NT2/D1 (cell line): ENCODE measurements around the gene PPP1R7.

Experiments used
- DNase-seq: peaks from one replicate; pipeline ENCODE4 v3.0.0-alpha.2; 2011; ENCODE audit warnings: low read depth, low spot score
- H3K27me3 ChIP-seq: 2 replicates; pipeline ENCODE4 v1.6.0; 2011; ENCODE audit warnings: mild to moderate bottlenecking; ENCODE audit not compliant: insufficient read length, insufficient read depth
- H3K36me3 ChIP-seq: 2 replicates; pipeline ENCODE4 v1.6.1; 2011; ENCODE audit warnings: mild to moderate bottlenecking, low read length, mixed read lengths; ENCODE audit not compliant: insufficient read depth, insufficient read length
- H3K4me1 ChIP-seq: 2 replicates; pipeline ENCODE4 v1.5.1; 2011; ENCODE audit not compliant: insufficient read depth, insufficient read length
- H3K4me3 ChIP-seq: 2 replicates; pipeline ENCODE4 v1.5.1; 2011; ENCODE audit warnings: low read depth; ENCODE audit not compliant: insufficient read length
- H3K9ac ChIP-seq: 2 replicates; pipeline ENCODE4 v1.6.0; 2011; ENCODE audit warnings: low read depth; ENCODE audit not compliant: insufficient read length
- H3K9me3 ChIP-seq: 2 replicates; pipeline ENCODE4 v1.5.1; 2011; ENCODE audit warnings: mild to moderate bottlenecking, low read length; ENCODE audit not compliant: insufficient read depth
- SUZ12 ChIP-seq: IDR thresholded peaks from 2 replicates; pipeline ENCODE4 v1.6.1; 2011; ENCODE audit not compliant: insufficient read length, insufficient read depth; ENCODE audit errors: extremely low read depth
- YY1 ChIP-seq: IDR thresholded peaks from 2 replicates; pipeline ENCODE4 v1.6.1; 2011; ENCODE audit not compliant: insufficient read length, insufficient read depth
- ZNF274 ChIP-seq: IDR thresholded peaks from 2 replicates; pipeline ENCODE4 v1.6.1; 2011; ENCODE audit warnings: mild to moderate bottlenecking, low read depth, low read length

Gene PPP1R7

DNA sequence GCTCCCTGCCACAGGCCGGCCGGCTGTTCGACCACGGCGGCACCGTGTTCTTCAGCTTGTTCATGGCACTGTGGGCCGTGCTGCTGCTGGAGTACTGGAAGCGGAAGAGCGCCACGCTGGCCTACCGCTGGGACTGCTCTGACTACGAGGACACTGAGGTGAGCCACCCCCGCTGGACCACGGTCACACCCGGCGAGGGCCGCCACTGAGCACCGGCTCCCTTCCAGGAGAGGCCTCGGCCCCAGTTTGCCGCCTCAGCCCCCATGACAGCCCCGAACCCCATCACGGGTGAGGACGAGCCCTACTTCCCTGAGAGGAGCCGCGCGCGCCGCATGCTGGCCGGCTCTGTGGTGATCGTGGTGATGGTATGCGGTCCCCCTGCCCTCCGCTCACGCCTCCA is 59.0 kb downstream of the PPP1R7 start:
- DNase-seq: no peak
- no peak overlapping the region for H3K4me3 ChIP-seq
- no peaks in the 10 kb centered on the region for H3K36me3 ChIP-seq
- TF ChIP-seq YY1 (no peak), SUZ12 (no peak), ZNF274 (no peak)
- no peaks in the 10 kb centered on the region for H3K27me3 ChIP-seq
- peaks cover 33% of the 10 kb centered on the region for H3K4me1 ChIP-seq
- H3K9ac ChIP-seq: no peak overlapping the region
- H3K9me3 ChIP-seq: no peaks in the 10 kb centered on the region

DNA sequence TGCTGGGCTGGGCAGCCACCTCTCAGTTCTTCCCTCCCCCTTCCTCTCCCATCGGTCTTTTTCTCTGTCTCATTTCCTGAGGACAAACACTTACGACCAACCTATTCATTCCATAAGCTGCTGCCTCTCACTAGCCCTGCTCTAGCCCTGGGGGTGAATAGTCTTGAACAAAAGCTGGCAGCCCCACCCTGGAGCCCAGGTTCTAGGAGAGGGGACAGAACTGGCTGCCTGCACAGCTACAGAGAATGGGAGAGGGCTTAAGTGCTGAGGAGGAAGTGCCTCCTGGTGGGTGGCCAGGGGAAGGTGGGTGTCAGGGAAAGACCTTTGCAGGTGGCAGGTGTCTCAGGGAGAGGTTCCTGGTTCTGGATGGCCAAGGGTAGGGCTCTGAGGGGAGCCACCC is 61.0 kb downstream of the PPP1R7 start:
- Histone ChIP-seq H3K4me1 (peaks cover 43% of the 10 kb centered on the region), H3K36me3 (no peaks in the 10 kb centered on the region), H3K4me3 (no peak overlapping the region), H3K9me3 (no peaks in the 10 kb centered on the region), H3K9ac (no peak overlapping the region), H3K27me3 (no peaks in the 10 kb centered on the region)
- TF ChIP-seq YY1 (no peak), ZNF274 (no peak), SUZ12 (no peak)
- DNase-seq: peak; percentile 59

DNA sequence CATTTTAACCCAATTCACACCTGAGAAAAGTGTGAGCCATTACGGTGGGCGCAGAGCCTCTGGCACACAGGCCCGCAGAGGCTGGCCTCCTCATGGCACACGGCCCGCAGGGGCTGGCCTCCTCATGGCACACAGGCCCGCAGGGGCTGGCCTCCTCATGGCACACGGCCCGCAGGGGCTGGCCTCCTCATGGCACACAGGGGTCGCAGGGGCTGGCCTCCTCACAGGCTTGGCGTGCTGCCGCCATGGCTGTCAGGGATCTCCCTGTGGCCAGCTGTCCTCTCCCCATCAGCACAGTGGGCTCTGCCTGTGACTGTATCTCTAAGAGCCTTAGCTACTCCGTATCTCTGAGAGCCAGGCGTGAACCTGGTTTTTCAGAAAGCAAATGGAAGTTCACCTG is 62.8 kb downstream of the PPP1R7 start:
- no peaks in the 10 kb centered on the region for H3K27me3 ChIP-seq
- TF ChIP-seq YY1 (no peak), ZNF274 (no peak), SUZ12 (no peak)
- no peak overlapping the region for H3K9ac ChIP-seq
- no peak for DNase-seq
- H3K4me3 ChIP-seq: no peak overlapping the region
- no peaks in the 10 kb centered on the region for H3K9me3 ChIP-seq
- H3K36me3 ChIP-seq: no peaks in the 10 kb centered on the region
- H3K4me1 ChIP-seq: peaks cover 46% of the 10 kb centered on the region

DNA sequence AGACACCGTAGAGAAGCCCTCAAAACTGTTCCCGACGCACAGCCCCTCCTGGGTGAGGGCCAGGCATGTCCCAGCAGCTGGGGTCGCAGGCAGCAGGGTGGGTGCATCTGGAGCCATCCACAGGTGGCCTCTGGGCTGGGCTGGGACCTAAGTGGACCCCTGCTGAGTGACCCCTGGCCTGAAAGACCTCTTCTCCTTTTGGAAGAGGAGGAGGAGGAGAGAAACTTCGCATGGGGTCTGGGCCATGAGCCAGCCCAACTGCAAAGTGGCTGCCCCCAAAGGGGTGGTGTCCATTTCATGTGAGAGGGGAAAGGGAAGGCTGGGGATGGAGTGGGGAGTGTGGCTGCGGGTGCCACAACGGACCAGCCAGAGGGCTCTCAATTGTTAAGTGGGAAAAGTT is 63.3 kb downstream of the PPP1R7 start:
- H3K27me3 ChIP-seq: no peaks in the 10 kb centered on the region
- no peaks in the 10 kb centered on the region for H3K9me3 ChIP-seq
- H3K9ac ChIP-seq: no peak overlapping the region
- TF ChIP-seq ZNF274 (no peak), YY1 (no peak), SUZ12 (no peak)
- no peaks in the 10 kb centered on the region for H3K36me3 ChIP-seq
- no peak overlapping the region for H3K4me3 ChIP-seq
- no peak for DNase-seq
- peaks cover 46% of the 10 kb centered on the region for H3K4me1 ChIP-seq

DNA sequence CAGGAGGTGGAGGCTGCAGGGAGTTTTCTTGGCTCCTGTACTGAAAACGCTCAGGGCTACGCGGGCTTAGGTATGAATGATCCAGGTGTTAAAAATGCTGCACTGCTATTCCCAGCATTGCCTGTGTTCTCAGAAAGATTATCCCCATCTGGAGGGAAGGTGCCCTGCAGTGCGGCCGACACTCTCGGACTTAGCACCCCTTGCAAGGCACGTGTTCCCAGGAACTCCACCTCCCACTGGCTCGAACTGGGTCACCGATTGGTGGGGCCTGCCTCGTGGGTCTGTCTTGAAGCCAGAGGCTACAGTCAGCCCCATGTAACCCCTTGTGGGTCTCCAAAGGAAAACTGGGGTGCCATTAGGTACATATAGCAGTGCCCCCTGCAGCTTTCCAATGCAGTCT is 63.9 kb downstream of the PPP1R7 start:
- no peaks in the 10 kb centered on the region for H3K9me3 ChIP-seq
- DNase-seq: no peak
- H3K4me3 ChIP-seq: no peak overlapping the region
- no peak overlapping the region for H3K9ac ChIP-seq
- H3K4me1 ChIP-seq: peaks cover 44% of the 10 kb centered on the region
- no peak for TF ChIP-seq YY1
- no peak for TF ChIP-seq ZNF274
- no peak for TF ChIP-seq SUZ12
- no peaks in the 10 kb centered on the region for H3K36me3 ChIP-seq
- no peaks in the 10 kb centered on the region for H3K27me3 ChIP-seq

DNA sequence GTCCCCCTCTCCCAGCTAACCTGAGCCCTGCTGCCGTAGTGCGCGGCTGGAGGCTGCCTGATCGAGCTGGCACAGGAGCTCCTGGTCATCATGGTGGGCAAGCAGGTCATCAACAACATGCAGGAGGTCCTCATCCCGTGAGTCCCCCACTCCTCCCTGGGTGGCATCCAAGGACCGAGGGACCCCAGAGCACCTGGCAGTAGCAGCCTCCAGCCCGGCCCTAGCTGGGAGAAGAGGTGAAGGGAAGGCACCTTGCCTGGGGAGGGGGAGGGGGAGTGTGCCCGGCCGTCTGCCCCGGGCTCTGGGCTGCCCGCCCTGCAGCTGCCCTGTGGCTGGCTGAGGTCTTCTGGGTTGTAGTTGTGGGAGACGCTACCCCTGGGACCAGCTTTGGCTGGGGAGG is 64.5 kb downstream of the PPP1R7 start:
- DNase-seq: no peak
- no peak for TF ChIP-seq YY1
- no peak for TF ChIP-seq ZNF274
- no peak for TF ChIP-seq SUZ12
- H3K27me3 ChIP-seq: no peaks in the 10 kb centered on the region
- no peak overlapping the region for H3K9ac ChIP-seq
- no peaks in the 10 kb centered on the region for H3K36me3 ChIP-seq
- peaks cover 40% of the 10 kb centered on the region for H3K4me1 ChIP-seq
- H3K9me3 ChIP-seq: no peaks in the 10 kb centered on the region
- no peak overlapping the region for H3K4me3 ChIP-seq

DNA sequence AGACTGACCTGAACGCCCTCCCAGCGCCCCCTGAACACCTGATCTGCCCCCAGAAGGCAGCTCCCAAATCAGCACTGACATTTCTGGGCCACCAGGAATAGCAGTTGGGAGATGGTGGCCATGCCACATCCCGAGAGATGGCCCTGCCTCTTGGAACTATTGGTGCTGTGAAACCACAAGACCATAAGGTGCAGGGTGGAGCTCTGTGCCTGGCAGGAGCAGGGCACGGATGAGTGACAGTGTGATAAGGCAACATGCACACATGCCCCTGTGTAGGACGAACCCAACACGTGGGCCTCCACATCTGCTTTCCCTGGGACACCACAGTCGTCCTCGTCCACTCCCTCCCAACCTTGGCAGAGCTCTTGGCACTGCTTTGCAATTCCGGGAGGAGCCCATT is 65.2 kb downstream of the PPP1R7 start:
- TF ChIP-seq ZNF274 (no peak), YY1 (no peak), SUZ12 (no peak)
- H3K4me3 ChIP-seq: no peak overlapping the region
- peaks cover 33% of the 10 kb centered on the region for H3K4me1 ChIP-seq
- DNase-seq: no peak
- H3K9me3 ChIP-seq: no peaks in the 10 kb centered on the region
- H3K9ac ChIP-seq: peak overlapping the region; percentile 2
- no peaks in the 10 kb centered on the region for H3K36me3 ChIP-seq
- H3K27me3 ChIP-seq: no peaks in the 10 kb centered on the region
